HG03439 (cell line): ENCODE measurements around the gene CIDEC.

Experiments
- ATAC-seq: cut with Tn5 transposase; IDR thresholded peaks from one replicate; pipeline ENCODE4 v1.9.1; 2021; ENCODE audit warnings: mild to moderate bottlenecking, moderate library complexity; ENCODE audit not compliant: unreplicated experiment

The CIDEC gene, protein sequence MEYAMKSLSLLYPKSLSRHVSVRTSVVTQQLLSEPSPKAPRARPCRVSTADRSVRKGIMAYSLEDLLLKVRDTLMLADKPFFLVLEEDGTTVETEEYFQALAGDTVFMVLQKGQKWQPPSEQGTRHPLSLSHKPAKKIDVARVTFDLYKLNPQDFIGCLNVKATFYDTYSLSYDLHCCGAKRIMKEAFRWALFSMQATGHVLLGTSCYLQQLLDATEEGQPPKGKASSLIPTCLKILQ

DNA sequence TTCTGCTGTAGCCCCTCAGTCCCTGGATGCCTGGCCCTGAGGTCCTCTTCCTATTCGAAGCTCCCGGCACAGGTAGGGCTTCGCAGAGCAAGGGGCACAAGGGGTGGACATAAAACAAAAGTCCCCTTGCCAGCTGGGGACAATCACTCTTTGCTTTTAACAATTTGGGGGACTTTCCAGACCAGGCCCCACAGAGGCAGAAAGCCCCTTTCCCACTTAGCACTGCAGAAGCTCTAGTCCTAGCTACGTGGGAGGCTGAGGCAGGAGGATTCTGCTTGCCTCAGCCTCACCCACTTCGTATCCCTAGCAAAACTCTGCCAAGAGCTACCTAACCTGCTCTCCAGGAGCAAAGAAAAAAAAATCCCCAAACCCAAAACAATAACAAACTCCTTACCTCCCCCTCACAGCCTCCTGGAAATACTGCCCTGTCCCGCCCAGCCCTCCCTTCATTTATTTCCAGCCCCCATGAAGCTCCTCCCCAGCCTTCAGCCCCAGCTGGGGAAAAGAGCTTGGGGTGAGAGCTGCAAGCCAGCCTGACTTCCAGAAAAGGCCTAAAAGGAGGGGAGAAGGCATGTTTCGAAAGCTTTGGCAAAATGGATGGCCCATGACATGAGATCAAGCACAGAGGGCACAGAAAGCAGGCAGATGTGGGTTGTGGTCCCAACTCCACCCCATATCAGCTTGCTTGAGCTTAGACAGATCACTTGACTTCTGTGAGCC, at the start of gene CIDEC:
CIDEC (minus strand) TSS at position 424 of the 720 bp plus-strand sequence. CDS start 1,767 bp downstream, outside the sequence.
- ATAC-seq: no peak

GRCh38 chr3:9928158-9928557, 48.1 kb upstream of the CIDEC start:
- ATAC-seq: no peak

DNA sequence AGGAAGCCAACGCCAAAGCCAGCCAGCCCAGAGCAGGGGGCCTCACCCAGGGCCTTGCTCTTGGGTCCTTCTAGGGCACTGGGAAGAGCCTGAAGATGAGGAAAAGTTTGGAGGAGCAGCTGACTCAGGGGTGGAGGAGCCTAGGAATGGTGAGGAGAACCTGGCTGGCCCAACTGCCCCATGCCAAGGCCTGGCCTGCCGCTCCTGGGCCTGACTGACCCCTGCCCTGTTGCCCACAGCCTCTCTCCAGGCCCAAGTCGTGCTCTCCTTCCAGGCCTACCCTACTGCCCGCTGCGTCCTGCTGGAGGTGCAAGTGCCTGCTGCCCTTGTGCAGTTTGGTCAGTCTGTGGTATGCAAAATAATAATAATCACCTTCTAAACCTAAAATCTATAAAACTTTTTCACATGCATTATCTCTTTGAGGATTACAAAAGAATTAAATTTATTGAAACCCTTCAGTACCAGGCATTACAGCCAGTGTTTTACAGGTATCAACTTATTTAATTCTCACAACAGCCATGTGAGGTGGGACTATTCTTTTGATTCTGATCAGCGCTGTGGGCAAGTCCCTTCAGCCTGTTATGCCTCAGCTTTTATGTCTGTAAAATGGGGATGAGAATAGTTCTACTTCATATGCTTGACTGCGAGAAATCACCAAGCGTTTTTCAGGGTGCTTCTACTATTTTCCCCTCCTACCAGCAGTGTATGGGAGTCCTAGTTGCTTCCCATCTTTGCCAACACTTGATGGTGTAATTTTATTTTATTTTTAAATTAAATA, 38.4 kb upstream of the CIDEC start:
- ATAC-seq: no peak

DNA sequence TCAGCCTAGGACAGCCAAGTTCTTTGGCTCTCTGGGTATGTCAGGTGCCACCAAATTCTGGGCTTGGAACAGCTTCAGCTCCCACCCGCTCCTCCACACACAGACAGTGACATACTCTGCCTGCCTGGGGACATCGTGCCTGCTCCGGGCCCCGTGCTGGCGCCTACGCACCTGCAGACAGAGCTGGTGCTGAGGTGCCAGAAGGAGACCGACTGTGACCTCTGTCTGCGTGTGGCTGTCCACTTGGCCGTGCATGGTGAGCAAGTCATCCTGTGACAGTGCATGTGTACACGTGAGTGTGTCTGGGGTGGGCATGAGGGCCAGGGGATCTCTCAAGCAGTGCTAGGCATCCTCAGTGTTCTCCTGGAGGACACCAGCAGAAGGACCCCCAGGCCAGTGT, 37.8 kb upstream of the CIDEC start:
- no peak for ATAC-seq

- no peak for ATAC-seq
Measured at GRCh38 chr3:9916734-9917680, 37.0 kb upstream of the CIDEC start, which contains the start of gene IL17RC. TSS of gene IL17RC (plus strand) at chr3:9917098. CDS start at chr3:9917316, 218 bp downstream.

DNA sequence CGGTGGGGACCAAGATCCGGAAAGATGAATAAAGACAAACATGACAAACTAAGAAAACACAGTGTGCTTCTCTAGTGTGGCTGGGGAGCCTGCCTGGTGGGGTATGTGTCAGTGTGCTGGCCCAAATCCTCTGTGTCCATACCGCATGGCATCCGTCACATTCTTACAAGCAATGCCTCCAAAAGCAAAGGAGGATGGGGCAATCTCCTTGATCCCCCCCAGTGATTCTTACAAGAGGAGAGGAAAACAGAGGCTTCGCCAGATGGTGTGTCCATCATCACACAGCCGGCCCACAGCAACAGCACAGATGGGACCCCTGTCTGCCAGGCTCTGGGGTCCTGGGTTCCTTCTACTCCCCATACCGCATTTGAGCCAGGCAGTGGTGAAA, 36.3 kb upstream of the CIDEC start:
- ATAC-seq: no peak

GRCh38 chr3:9915254-9916141, 35.4 kb upstream of the CIDEC start:
- ATAC-seq: no peak

- no peak for ATAC-seq
Measured at GRCh38 chr3:9914559-9915253, 34.7 kb upstream of the CIDEC start.

- no peak for ATAC-seq
Measured at GRCh38 chr3:9914011-9914410, 34.0 kb upstream of the CIDEC start.

- ATAC-seq: no peak
Measured at GRCh38 chr3:9913601-9914000, 33.5 kb upstream of the CIDEC start.

- no peak for ATAC-seq
Measured at GRCh38 chr3:9912294-9912935, 32.4 kb upstream of the CIDEC start.

GRCh38 chr3:9911863-9912262, 31.8 kb upstream of the CIDEC start:
- ATAC-seq: no peak

DNA sequence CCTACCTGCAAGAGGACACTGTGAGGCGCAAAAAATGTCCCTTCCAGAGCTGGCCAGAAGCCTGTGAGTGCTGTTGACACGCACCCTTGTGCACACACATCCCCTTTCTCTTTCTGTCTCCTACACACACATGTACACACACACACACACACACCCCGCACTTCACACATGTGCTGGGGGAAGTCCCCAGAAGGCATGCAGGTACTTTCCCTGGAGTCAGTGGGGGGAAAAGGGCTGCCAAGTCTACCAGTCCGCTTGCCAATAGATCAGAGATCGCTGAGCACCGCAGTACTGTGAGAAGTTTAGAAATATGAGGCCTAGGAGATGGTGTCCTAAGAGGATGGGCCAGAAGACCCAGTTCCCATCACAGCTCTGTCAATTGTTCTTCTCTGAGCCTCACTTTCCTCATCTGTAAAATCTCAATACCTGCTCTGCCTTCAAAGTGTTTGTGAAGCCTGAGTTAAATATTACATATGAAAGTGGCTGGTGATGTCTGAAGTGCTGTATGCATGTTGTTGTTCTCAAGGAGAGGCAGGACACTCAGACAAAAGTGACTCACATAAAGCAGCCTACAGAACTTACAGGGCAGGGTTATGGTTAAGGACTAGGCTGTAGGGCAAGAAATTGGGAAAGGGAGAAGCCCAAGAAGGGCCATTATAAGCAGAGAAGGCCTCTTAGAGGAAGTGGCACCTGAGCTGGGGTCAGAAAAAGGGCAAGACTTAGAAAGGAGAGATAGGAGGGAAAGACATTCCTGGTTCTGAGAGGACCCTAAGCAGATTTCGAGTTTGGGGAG, 29.4 kb upstream of the CIDEC start:
- no peak for ATAC-seq

DNA sequence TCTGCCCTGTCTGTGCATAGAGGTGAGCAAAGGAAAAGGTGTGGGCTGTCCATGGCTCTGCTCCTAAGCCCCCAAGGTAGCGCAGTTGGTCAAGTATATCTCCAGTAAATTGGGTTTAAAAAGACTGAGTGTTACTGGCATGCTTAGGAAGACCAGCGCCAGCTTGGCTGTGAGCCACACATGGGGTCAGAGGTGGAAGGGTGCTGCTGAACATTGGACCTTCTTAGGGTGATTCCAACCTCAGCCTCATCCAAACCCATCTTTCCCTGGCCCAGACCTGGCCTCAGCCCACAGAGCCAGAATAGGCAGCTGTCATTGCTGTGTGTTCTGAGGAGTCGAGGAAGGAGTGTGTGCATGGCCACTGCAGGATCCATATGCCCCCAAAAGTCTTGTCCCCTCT, 28.2 kb upstream of the CIDEC start:
- no peak for ATAC-seq

GRCh38 chr3:9906480-9906879, 26.4 kb upstream of the CIDEC start:
- ATAC-seq: no peak

GRCh38 chr3:9903904-9904303, 23.9 kb upstream of the CIDEC start:
- no peak for ATAC-seq

GRCh38 chr3:9903238-9903624, 23.2 kb upstream of the CIDEC start:
- no peak for ATAC-seq
